ENCODE measurements around the gene RNF144B. TPM values are rescaled to one million over a fixed set of nuclear protein-coding genes. Genes with fewer than 3 reads are reported as not detected.

Gene RNF144B
- total and polyA plus RNA-seq, 2 of the 8 experiments (the other 6 are each of a cell fraction or from before 2014, with no cell fraction given) = 1.8 to 11.2 TPM

DNA sequence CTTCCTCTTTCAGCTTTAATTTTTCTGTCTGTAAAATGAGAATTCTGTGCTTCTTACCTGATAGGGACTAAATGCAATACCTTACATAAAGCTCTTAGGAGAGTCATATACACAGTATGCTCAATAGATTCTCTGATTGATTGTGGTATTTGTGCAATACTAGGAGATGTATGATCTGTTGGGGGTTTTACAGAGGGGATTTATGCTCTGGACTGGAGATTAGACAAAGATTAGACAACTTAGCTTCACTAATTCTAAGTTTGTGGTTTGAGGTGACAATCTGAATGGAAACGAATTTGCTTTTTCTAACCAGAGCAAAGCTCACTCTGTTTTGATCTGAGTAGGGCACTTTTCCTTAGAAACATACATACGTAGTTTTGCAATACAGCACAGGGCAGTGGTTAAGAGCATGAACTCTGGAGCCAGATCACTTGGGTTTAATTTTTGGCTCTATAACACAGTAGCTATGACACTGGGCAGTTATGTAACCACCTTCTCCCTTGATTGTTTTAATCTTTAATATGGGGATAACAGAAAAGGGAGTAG is 126.2 kb downstream of the RNF144B start:
- FAIRE-seq (no peak), DNase-seq (ENCODE audit: low read depth in 1 of 2, low spot score in 2 of 2) (no peak)
- POLR2A ChIA-PET (ENCODE audit: partially characterized antibody) = no interaction called here
- H3K27me3 ChIP-seq (replicated peaks in 1 of 4; ENCODE audit: control insufficient read depth in 3 of 4, extremely low read depth in 1 of 4, insufficient read depth in 3 of 4, low read length in 3 of 4) = no peaks in the 10 kb centered on the region
- TF ChIP-seq EP300 (IDR thresholded peaks at IDR 0.05; ENCODE audit: borderline replicate concordance in 1 of 2, low read depth in 2 of 2, low read length in 2 of 2) = no peak
- TF ChIP-seq SP2 (IDR thresholded peaks at IDR 0.05; ENCODE audit: low read length) = no peak
- TF ChIP-seq SP1 (IDR thresholded peaks at IDR 0.05; ENCODE audit: low read depth, low read length) = no peak
- TF ChIP-seq RAD21 (IDR thresholded peaks at IDR 0.05 in 1 of 2, conservative IDR thresholded peaks at IDR 0.05 in 1 of 2; ENCODE audit: low read depth in 2 of 2, low read length in 2 of 2) = no peak
- no peak for TF ChIP-seq BRCA1 (IDR thresholded peaks at IDR 0.05; ENCODE audit: low read depth, low read length)
- TF ChIP-seq, protein P1, sequence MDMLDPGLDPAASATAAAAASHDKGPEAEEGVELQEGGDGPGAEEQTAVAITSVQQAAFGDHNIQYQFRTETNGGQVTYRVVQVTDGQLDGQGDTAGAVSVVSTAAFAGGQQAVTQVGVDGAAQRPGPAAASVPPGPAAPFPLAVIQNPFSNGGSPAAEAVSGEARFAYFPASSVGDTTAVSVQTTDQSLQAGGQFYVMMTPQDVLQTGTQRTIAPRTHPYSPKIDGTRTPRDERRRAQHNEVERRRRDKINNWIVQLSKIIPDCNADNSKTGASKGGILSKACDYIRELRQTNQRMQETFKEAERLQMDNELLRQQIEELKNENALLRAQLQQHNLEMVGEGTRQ (IDR thresholded peaks at IDR 0.05; ENCODE audit: low read length) = no peak
- no peak for TF ChIP-seq SIRT6 (IDR thresholded peaks at IDR 0.05; ENCODE audit: low read length)
- no peak for TF ChIP-seq RBBP5 (IDR thresholded peaks at IDR 0.05; ENCODE audit: borderline replicate concordance, low read depth, low read length)
- TF ChIP-seq SIX5 (IDR thresholded peaks at IDR 0.05; ENCODE audit: low read depth, low read length) = no peak
- TF ChIP-seq SIN3A (conservative IDR thresholded peaks at IDR 0.05 in 1 of 2, IDR thresholded peaks at IDR 0.05 in 1 of 2; ENCODE audit: low read depth in 1 of 2, low read length in 2 of 2) = no peak
- no peak for TF ChIP-seq RFX5 (IDR thresholded peaks at IDR 0.05; ENCODE audit: borderline replicate concordance, low read depth, low read length)
- no peak for TF ChIP-seq MAFK (IDR thresholded peaks at IDR 0.05; ENCODE audit: low read depth, low read length)
- TF ChIP-seq CBX5 (IDR thresholded peaks at IDR 0.05; ENCODE audit: low read depth, low read length) = no peak
- no peaks in the 10 kb centered on the region for H3K36me3 ChIP-seq (ENCODE audit: control insufficient read depth in 2 of 4, insufficient read depth in 4 of 4, low read length in 3 of 4)
- H3K9me3 ChIP-seq (ENCODE audit: insufficient read depth in 2 of 2, low read depth in 1 of 2, low read length in 1 of 2) = no peaks in the 10 kb centered on the region
- H3K27ac ChIP-seq (ENCODE audit: low read depth, low read length) = no peak overlapping the region
- H3K4me1 ChIP-seq (replicated peaks in 1 of 4; ENCODE audit: control insufficient read depth in 3 of 4, insufficient read depth in 4 of 4, low read length in 3 of 4) = peaks cover 0 to 4% (median 2%) of the 10 kb centered on the region in 4 experiments; a peak in 2 of 7 replicates
- H3K14ac ChIP-seq (ENCODE audit: insufficient read length) = no peak overlapping the region
- H3K23ac ChIP-seq (ENCODE audit: insufficient read length) = no peak overlapping the region
- no peak overlapping the region for H2BK5ac ChIP-seq (ENCODE audit: low read depth, low read length)
- CTCF ChIA-PET (ENCODE audit: partially characterized antibody) = interaction anchor here (0.7 to 4.1 kb wide), 6 partner anchors 10 to 518 kb away, joined by 3 to 29 read pairs (median 3); partner anchors contain the start of gene NHLRC1
- no peak overlapping the region for H4K8ac ChIP-seq (ENCODE audit: extremely low read depth, insufficient read depth, low read length)
- no peaks in the 10 kb centered on the region for H3K79me1 ChIP-seq (ENCODE audit: low read depth, low read length)
- H3K23me2 ChIP-seq (ENCODE audit: low read depth, low read length) = no peaks in the 10 kb centered on the region
- no peak overlapping the region for H2BK15ac ChIP-seq (ENCODE audit: low read length)
- H3K18ac ChIP-seq (ENCODE audit: extremely low read depth, low read length) = no peak overlapping the region
- H2AK5ac ChIP-seq (ENCODE audit: low read depth, low read length) = no peak overlapping the region
- H4K91ac ChIP-seq (replicated peaks; ENCODE audit: insufficient read length, low read length) = no peak overlapping the region
- H3K4me3 ChIP-seq (ENCODE audit: extremely low read depth in 1 of 4, insufficient read depth in 2 of 4, low read depth in 3 of 4, low read length in 4 of 4) = no peak overlapping the region
- H3K9ac ChIP-seq (replicated peaks in 1 of 4; ENCODE audit: extremely low read depth in 1 of 4, low read depth in 3 of 4, low read length in 3 of 4) = no peak overlapping the region
- no peak overlapping the region for H2BK20ac ChIP-seq (ENCODE audit: low read length)
- H3K79me2 ChIP-seq (ENCODE audit: control insufficient read depth in 1 of 2, insufficient read depth in 2 of 2, low read length in 2 of 2) = no peaks in the 10 kb centered on the region
- H3K56ac ChIP-seq (replicated peaks; ENCODE audit: insufficient read length, low read depth, low read length) = no peak overlapping the region
- no peak overlapping the region for H2BK120ac ChIP-seq (replicated peaks; ENCODE audit: low read depth, low read length)
- no peak overlapping the region for H3K4me2 ChIP-seq (ENCODE audit: insufficient read depth in 1 of 2, low read depth in 2 of 2, low read length in 2 of 2)
- no peak overlapping the region for H2AFZ ChIP-seq (ENCODE audit: low read length)
- H3K4ac ChIP-seq (replicated peaks; ENCODE audit: insufficient read length, low read depth, low read length) = no peak overlapping the region
- no peak overlapping the region for H2BK12ac ChIP-seq (ENCODE audit: low read depth, low read length)
- 92% methylated on average over 2 of the region's 2 CpGs; no CpG with 5 or more reads in 1 of the 2 experiments for WGBS, 2 experiments (ENCODE audit: extremely low coverage in 1 of 2, insufficient coverage in 1 of 2, insufficient read length in 1 of 2, insufficient replicate concordance in 2 of 2, low coverage in 1 of 2, low lambda C conversion rate in 2 of 2, missing lambda C conversion rate in 1 of 2)
- H4K5ac ChIP-seq (ENCODE audit: insufficient read length, low read depth, low read length) = no peak overlapping the region
- H4K20me1 ChIP-seq (replicated peaks in 1 of 2; ENCODE audit: control insufficient read depth in 1 of 2, insufficient read depth in 2 of 2, low read length in 2 of 2) = no peaks in the 10 kb centered on the region

Data from H1 (cell line).